SU-DHL-6 (cell line): ENCODE data around the gene PATL2.

Experiments used
- H2AFZ ChIP-seq: fragments of 200-600 bp; sonication (generic); 2 replicates; pipeline ENCODE4 v1.6.1; 2014; ENCODE audit warnings: low read depth, mild to moderate bottlenecking, moderate library complexity, mixed read lengths, antibody characterized with exemption, low read length; ENCODE audit not compliant: severe bottlenecking
- H3F3A ChIP-seq: fragments of 200-600 bp; shearing (Covaris generic); 2 replicates; pipeline ENCODE4 v1.6.0; 2016; ENCODE audit warnings: antibody characterized with exemption, mild to moderate bottlenecking; ENCODE audit not compliant: insufficient read depth
- H3K27ac ChIP-seq: fragments of 200-600 bp; sonication (generic); 2 replicates; pipeline ENCODE4 v1.5.1; 2016; ENCODE audit warnings: low read depth, mild to moderate bottlenecking, low read length, moderate library complexity, mixed read lengths
- H3K27me3 ChIP-seq: fragments of 200-600 bp; sonication (generic), shearing (Covaris generic); 2 replicates; pipeline ENCODE4 v1.6.0; 2014; ENCODE audit warnings: mild to moderate bottlenecking, low read length
- H3K36me3 ChIP-seq: fragments of 200-600 bp; sonication (generic); 2 replicates; pipeline ENCODE4 v1.6.1; 2014; ENCODE audit warnings: mild to moderate bottlenecking, low read length, mixed read lengths
- H3K4me2 ChIP-seq: fragments of 300-600, 200-600 bp; shearing (Covaris generic), sonication (generic); 2 replicates; pipeline ENCODE4 v1.6.0; 2014; ENCODE audit warnings: low read length, low read depth, mild to moderate bottlenecking; ENCODE audit not compliant: poor library complexity, severe bottlenecking
- H3K4me3 ChIP-seq: fragments of 200-600 bp; sonication (generic); 2 replicates; pipeline ENCODE4 v1.5.1; 2014; ENCODE audit warnings: antibody characterized with exemption, low read length, mild to moderate bottlenecking, mixed read lengths; ENCODE audit not compliant: insufficient read depth, poor library complexity, severe bottlenecking
- H3K79me2 ChIP-seq: fragments of 200-600 bp; sonication (generic); 2 replicates; pipeline ENCODE4 v1.6.1; 2014; ENCODE audit warnings: mild to moderate bottlenecking, low read length, moderate library complexity; ENCODE audit not compliant: insufficient read depth
- H3K9ac ChIP-seq: fragments of 200-600 bp; sonication (generic); 2 replicates; pipeline ENCODE4 v1.7.0; 2014; ENCODE audit warnings: mild to moderate bottlenecking, low read length
- H3K9me2 ChIP-seq: fragments of 200-600 bp; sonication (generic); replicated peaks from 2 replicates; pipeline ENCODE4 v1.6.1; 2014; ENCODE audit warnings: low read length; ENCODE audit not compliant: insufficient read depth
- H3K9me3 ChIP-seq: fragments of 200-600 bp; sonication (generic); 2 replicates; pipeline ENCODE4 v1.6.1; 2014; ENCODE audit warnings: low read length, mixed read lengths; ENCODE audit not compliant: insufficient read depth
- H4K20me1 ChIP-seq: fragments of 200-600 bp; sonication (generic); 2 replicates; pipeline ENCODE4 v1.6.1; 2014; ENCODE audit warnings: low read depth, mild to moderate bottlenecking, antibody characterized with exemption, low read length, moderate library complexity, mixed read lengths
- EZH2phosphoT487 ChIP-seq: fragments of 200-600 bp; sonication (generic), shearing (Covaris generic); conservative IDR thresholded peaks from 2 replicates; pipeline ENCODE4 v1.6.1; 2018; ENCODE audit warnings: mild to moderate bottlenecking, antibody characterized with exemption, low read length, moderate library complexity, mixed read lengths
- TF ChIP-seq, protein P1 (sequence below): fragments of 200-600 bp; sonication (generic); IDR thresholded peaks from one replicate; pipeline ENCODE4 v1.5.1; 2017; ENCODE audit warnings: antibody characterized with exemption, mild to moderate bottlenecking, low read length, moderate library complexity; ENCODE audit not compliant: insufficient read depth, poor library complexity, severe bottlenecking

Gene PATL2

DNA sequence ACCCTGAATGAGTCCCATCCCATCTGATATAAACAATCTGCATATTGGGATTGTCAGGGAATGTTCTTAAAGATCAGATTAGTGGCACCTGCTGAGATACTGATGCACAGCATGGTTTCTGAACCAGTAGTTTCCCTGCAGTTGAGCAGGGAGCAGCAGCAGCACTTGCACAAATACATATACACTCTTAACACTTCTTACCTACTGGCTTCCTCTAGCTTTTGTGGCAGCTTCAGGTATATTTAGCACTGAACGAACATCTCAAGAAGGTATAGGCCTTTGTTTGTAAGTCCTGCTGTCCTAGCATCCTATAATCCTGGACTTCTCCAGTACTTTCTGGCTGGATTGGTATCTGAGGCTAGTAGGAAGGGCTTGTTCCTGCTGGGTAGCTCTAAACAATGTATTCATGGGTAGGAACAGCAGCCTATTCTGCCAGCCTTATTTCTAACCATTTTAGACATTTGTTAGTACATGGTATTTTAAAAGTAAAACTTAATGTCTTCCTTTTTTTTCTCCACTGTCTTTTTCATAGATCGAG lies 4.7 kb upstream of the PATL2 start:
- Histone ChIP-seq H3K27ac (peak overlapping the region; percentile 1; the same call in 1 of the 2 replicates), H3K9ac (no peak overlapping the region), H3K9me3 (no peaks in the 10 kb centered on the region), H3K4me2 (no peak overlapping the region), H3K27me3 (no peaks in the 10 kb centered on the region), H4K20me1 (peaks cover 27% of the 10 kb centered on the region), H2AFZ (no peak overlapping the region), H3K79me2 (peaks cover 43% of the 10 kb centered on the region), H3F3A (peaks cover 82% of the 10 kb centered on the region), H3K4me3 (no peak overlapping the region), H3K36me3 (peaks cover 40% of the 10 kb centered on the region), H3K9me2 (no peaks in the 10 kb centered on the region)
- TF ChIP-seq, protein P1, sequence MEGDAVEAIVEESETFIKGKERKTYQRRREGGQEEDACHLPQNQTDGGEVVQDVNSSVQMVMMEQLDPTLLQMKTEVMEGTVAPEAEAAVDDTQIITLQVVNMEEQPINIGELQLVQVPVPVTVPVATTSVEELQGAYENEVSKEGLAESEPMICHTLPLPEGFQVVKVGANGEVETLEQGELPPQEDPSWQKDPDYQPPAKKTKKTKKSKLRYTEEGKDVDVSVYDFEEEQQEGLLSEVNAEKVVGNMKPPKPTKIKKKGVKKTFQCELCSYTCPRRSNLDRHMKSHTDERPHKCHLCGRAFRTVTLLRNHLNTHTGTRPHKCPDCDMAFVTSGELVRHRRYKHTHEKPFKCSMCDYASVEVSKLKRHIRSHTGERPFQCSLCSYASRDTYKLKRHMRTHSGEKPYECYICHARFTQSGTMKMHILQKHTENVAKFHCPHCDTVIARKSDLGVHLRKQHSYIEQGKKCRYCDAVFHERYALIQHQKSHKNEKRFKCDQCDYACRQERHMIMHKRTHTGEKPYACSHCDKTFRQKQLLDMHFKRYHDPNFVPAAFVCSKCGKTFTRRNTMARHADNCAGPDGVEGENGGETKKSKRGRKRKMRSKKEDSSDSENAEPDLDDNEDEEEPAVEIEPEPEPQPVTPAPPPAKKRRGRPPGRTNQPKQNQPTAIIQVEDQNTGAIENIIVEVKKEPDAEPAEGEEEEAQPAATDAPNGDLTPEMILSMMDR = no peak
- TF ChIP-seq EZH2phosphoT487 = no peak

DNA sequence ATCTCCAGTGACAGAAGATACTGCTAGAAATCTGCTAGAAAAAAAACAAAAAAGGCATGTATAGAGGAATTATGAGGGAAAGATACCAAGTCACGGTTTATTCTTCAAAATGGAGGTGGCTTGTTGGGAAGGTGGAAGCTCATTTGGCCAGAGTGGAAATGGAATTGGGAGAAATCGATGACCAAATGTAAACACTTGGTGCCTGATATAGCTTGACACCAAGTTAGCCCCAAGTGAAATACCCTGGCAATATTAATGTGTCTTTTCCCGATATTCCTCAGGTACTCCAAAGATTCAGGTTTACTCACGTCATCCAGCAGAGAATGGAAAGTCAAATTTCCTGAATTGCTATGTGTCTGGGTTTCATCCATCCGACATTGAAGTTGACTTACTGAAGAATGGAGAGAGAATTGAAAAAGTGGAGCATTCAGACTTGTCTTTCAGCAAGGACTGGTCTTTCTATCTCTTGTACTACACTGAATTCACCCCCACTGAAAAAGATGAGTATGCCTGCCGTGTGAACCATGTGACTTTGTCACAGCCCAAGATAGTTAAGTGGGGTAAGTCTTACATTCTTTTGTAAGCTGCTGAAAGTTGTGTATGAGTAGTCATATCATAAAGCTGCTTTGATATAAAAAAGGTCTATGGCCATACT lies 4.1 kb upstream of the PATL2 start:
- Histone ChIP-seq H3F3A (peaks cover 84% of the 10 kb centered on the region), H3K27me3 (no peaks in the 10 kb centered on the region), H3K9ac (no peak overlapping the region), H3K9me2 (no peaks in the 10 kb centered on the region), H3K4me2 (no peak overlapping the region), H4K20me1 (peaks cover 27% of the 10 kb centered on the region), H2AFZ (no peak overlapping the region), H3K27ac (no peak overlapping the region; the same call in 1 of the 2 replicates), H3K4me3 (no peak overlapping the region), H3K79me2 (peaks cover 43% of the 10 kb centered on the region), H3K36me3 (peaks cover 40% of the 10 kb centered on the region), H3K9me3 (no peaks in the 10 kb centered on the region)
- no peak for TF ChIP-seq EZH2phosphoT487
- TF ChIP-seq, protein P1 = no peak

DNA sequence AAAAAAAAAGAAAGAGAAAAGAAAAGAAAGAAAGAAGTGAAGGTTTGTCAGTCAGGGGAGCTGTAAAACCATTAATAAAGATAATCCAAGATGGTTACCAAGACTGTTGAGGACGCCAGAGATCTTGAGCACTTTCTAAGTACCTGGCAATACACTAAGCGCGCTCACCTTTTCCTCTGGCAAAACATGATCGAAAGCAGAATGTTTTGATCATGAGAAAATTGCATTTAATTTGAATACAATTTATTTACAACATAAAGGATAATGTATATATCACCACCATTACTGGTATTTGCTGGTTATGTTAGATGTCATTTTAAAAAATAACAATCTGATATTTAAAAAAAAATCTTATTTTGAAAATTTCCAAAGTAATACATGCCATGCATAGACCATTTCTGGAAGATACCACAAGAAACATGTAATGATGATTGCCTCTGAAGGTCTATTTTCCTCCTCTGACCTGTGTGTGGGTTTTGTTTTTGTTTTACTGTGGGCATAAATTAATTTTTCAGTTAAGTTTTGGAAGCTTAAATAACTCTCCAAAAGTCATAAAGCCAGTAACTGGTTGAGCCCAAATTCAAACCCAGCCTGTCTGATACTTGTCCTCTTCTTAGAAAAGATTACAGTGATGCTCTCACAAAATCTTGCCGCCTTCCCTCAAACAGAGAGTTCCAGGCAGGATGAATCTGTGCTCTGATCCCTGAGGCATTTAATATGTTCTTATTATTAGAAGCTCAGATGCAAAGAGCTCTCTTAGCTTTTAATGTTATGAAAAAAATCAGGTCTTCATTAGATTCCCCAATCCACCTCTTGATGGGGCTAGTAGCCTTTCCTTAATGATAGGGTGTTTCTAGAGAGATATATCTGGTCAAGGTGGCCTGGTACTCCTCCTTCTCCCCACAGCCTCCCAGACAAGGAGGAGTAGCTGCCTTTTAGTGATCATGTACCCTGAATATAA lies 2.2 kb upstream of the PATL2 start:
- Histone ChIP-seq H3K27me3 (no peaks in the 10 kb centered on the region), H3K9ac (peak overlapping the region; percentile 94), H4K20me1 (peaks cover 27% of the 10 kb centered on the region), H3K4me3 (peak overlapping the region; percentile 88), H3K36me3 (peaks cover 36% of the 10 kb centered on the region), H3K4me2 (peak overlapping the region; percentile 72), H2AFZ (no peak overlapping the region), H3K9me3 (no peaks in the 10 kb centered on the region), H3F3A (peaks cover 65% of the 10 kb centered on the region), H3K9me2 (no peaks in the 10 kb centered on the region), H3K27ac (peak overlapping the region; percentile 85), H3K79me2 (peaks cover 43% of the 10 kb centered on the region)
- no peak for TF ChIP-seq EZH2phosphoT487
- TF ChIP-seq, protein P1 = peak; percentile 23
